SK-N-SH (cell line): ENCODE results near the gene OR56A5. TPM values are rescaled to one million over a fixed set of nuclear protein-coding genes. Genes with fewer than 3 reads are reported as not detected.

Experiments used
- CTCF ChIA-PET: fragments of 300-600, 350-600 bp; formaldehyde crosslinking; extraction: SDS; loops from one replicate; lab custom pipeline; 2021; lab: Yijun Ruan, JAX
- POLR2A ChIA-PET: fragments of 350-600 bp; sonication (Branson Sonifier 250); formaldehyde crosslinking; extraction: SDS; loops from one replicate; lab custom pipeline; 2020; ENCODE audit warnings: antibody characterized with exemption, inconsistent platforms; lab: Yijun Ruan, JAX
- DNase-seq: peaks from one replicate; pipeline ENCODE4 v3.0.0; 2012
- H2AFZ ChIP-seq: fragments of 200-600 bp; sonication (generic); 2 replicates; pipeline ENCODE4 v1.8.1; 2016; ENCODE audit warnings: antibody characterized with exemption, mild to moderate bottlenecking, low read depth
- H3F3A ChIP-seq: fragments of 200-600 bp; sonication (generic); replicated peaks from 2 replicates; pipeline ENCODE3; 2016; ENCODE audit warnings: antibody characterized with exemption, mild to moderate bottlenecking; ENCODE audit not compliant: insufficient read depth
- H3K27ac ChIP-seq, 2 experiments: fragments of 200-500 bp in 1 of 2; fragments of 200-600 bp in 1 of 2; sonication (Bioruptor generic) in 1 of 2; sonication (generic), shearing (Covaris generic) in 1 of 2; 2 replicates each; pipeline versions ENCODE4 v1.5.1 to v1.6.1; 2014 to 2016; ENCODE audit warnings: low read depth in 2 of 2, inconsistent platforms in 1 of 2, low read length in 1 of 2, mild to moderate bottlenecking in 1 of 2, mixed read lengths in 1 of 2
- H3K27me3 ChIP-seq: fragments of 200-600 bp; sonication (generic), shearing (Covaris generic); 2 replicates; pipeline ENCODE4 v1.6.1; 2016; ENCODE audit warnings: mixed run types; ENCODE audit not compliant: insufficient read depth
- H3K36me3 ChIP-seq, 2 experiments: fragments of 200-500 bp in 1 of 2; fragments of 200-600 bp in 1 of 2; sonication (Bioruptor generic) in 1 of 2; sonication (generic) in 1 of 2; replicated peaks in 1 of 2; 2 replicates each; pipeline versions ENCODE3 to v1.5.1; 2014 to 2016; ENCODE audit warnings: low read length in 1 of 2, mild to moderate bottlenecking in 1 of 2; ENCODE audit not compliant: insufficient read depth in 2 of 2, control insufficient read depth in 1 of 2
- H3K4me1 ChIP-seq, 2 experiments: fragments of 200-500 bp in 1 of 2; fragments of 200-600 bp in 1 of 2; sonication (Bioruptor generic) in 1 of 2; sonication (generic), shearing (Covaris generic) in 1 of 2; 2 replicates each; pipeline versions ENCODE4 v1.5.1 to v1.6.1; 2014 to 2016; ENCODE audit warnings: low read depth in 1 of 2, low read length in 1 of 2, mixed run types in 1 of 2; ENCODE audit not compliant: insufficient read depth in 2 of 2, control insufficient read depth in 1 of 2
- H3K4me2 ChIP-seq: fragments of 200-600 bp; sonication (generic), shearing (Covaris generic); 2 replicates; pipeline ENCODE4 v1.6.1; 2017; ENCODE audit warnings: mixed run types
- H3K4me3 ChIP-seq, 2 experiments: fragments of 200-500 bp in 1 of 2; fragments of 200-600 bp in 1 of 2; sonication (Bioruptor generic) in 1 of 2; sonication (generic), shearing (Covaris generic) in 1 of 2; 2 replicates each; pipeline versions ENCODE4 v1.5.1 to v1.8.1; 2014 to 2016; ENCODE audit warnings: low read depth in 2 of 2, inconsistent platforms in 1 of 2, low read length in 1 of 2, mild to moderate bottlenecking in 1 of 2, mixed read lengths in 1 of 2, moderate library complexity in 1 of 2
- H3K79me2 ChIP-seq: fragments of 200-600 bp; sonication (generic); 2 replicates; pipeline ENCODE4 v1.8.1; 2017; ENCODE audit warnings: mild to moderate bottlenecking; ENCODE audit not compliant: insufficient read depth
- H3K9ac ChIP-seq: fragments of 200-600 bp; sonication (generic); 2 replicates; pipeline ENCODE4 v1.6.1; 2017; ENCODE audit warnings: mixed run types
- H3K9me2 ChIP-seq: fragments of 200-600 bp; sonication (generic); 2 replicates; pipeline ENCODE4 v1.6.1; 2017; ENCODE audit warnings: mixed run types
- H3K9me3 ChIP-seq: fragments of 200-600 bp; sonication (generic); 2 replicates; pipeline ENCODE4 v1.6.1; 2017; ENCODE audit warnings: mixed run types, mild to moderate bottlenecking, moderate library complexity
- H4K20me1 ChIP-seq: fragments of 200-600 bp; sonication (generic); 2 replicates; pipeline ENCODE4 v1.6.1; 2017; ENCODE audit warnings: mild to moderate bottlenecking, mixed run types; ENCODE audit not compliant: insufficient read depth
- CHD2 ChIP-seq: fragments of 150-350 bp; IDR thresholded peaks from 2 replicates; pipeline ENCODE4 v1.6.1; 2018; ENCODE audit warnings: low read length; ENCODE audit not compliant: partially characterized antibody
- EZH2phosphoT487 ChIP-seq: fragments of 200-600 bp; sonication (generic); IDR thresholded peaks from 2 replicates; pipeline ENCODE4 v1.6.1; 2017; ENCODE audit warnings: low read depth, mixed run types, mild to moderate bottlenecking, antibody characterized with exemption, moderate library complexity, borderline replicate concordance
- FOXM1 ChIP-seq: IDR thresholded peaks from 2 replicates; pipeline ENCODE4 v1.4.0; 2012; ENCODE audit warnings: low read depth, mild to moderate bottlenecking
- GABPA ChIP-seq: IDR thresholded peaks from 2 replicates; pipeline ENCODE4 v1.4.0; 2012; ENCODE audit warnings: low read depth, mild to moderate bottlenecking
- NFIC ChIP-seq: IDR thresholded peaks from 2 replicates; pipeline ENCODE4 v1.4.0; 2012; ENCODE audit warnings: borderline replicate concordance
- NRF1 ChIP-seq: IDR thresholded peaks from 2 replicates; pipeline ENCODE4 v1.6.1; 2012; ENCODE audit warnings: low read depth, mild to moderate bottlenecking, low read length
- POLR2AphosphoS5 ChIP-seq: IDR thresholded peaks from 2 replicates; pipeline ENCODE4 v1.6.1; 2012; ENCODE audit warnings: low read depth, low read length
- RCOR1 ChIP-seq: fragments of 150-350 bp; IDR thresholded peaks from 2 replicates; pipeline ENCODE4 v1.6.1; 2017; ENCODE audit warnings: antibody characterized with exemption, low read length
- RFX5 ChIP-seq: IDR thresholded peaks from 2 replicates; pipeline ENCODE4 v1.6.1; 2012; ENCODE audit warnings: mild to moderate bottlenecking, improper control_type of control experiment, low read length
- SIN3A ChIP-seq: IDR thresholded peaks from 2 replicates; pipeline ENCODE4 v1.6.1; 2012; ENCODE audit warnings: low read depth, mild to moderate bottlenecking, low read length, moderate library complexity, borderline replicate concordance
- TAF1 ChIP-seq: IDR thresholded peaks from 2 replicates; pipeline ENCODE4 v1.6.1; 2012; ENCODE audit warnings: low read depth, mild to moderate bottlenecking, low read length, moderate library complexity, borderline replicate concordance
- TCF12 ChIP-seq: IDR thresholded peaks from 2 replicates; pipeline ENCODE4 v1.4.0; 2012
- TEAD4 ChIP-seq: IDR thresholded peaks from 2 replicates; pipeline ENCODE4 v1.4.0; 2012; ENCODE audit warnings: mild to moderate bottlenecking, borderline replicate concordance; ENCODE audit not compliant: insufficient read depth
- WGBS: methylation state at CpG from one replicate; pipeline ENCODE4 v1.1.6; 2017; ENCODE audit warnings: low lambda C conversion rate; 5-methylcytosine and 5-hydroxymethylcytosine counted together
- polyA plus RNA-seq, 3 experiments: library from polyadenylated mRNA; depleted of rRNA; stranded (reverse); fragments of >200 nt; gene quantifications; 2 replicates each; pipeline ENCODE4 v1.2.3, GENCODE V29; 2012
- TF ChIP-seq, protein P1 (sequence below): fragments of 150-350 bp; IDR thresholded peaks from 2 replicates; pipeline ENCODE4 v1.6.1; 2016; ENCODE audit warnings: mild to moderate bottlenecking, low read depth, low read length
- TF ChIP-seq, protein P2 (sequence below): fragments of 200-600 bp; sonication (generic); IDR thresholded peaks from 2 replicates; pipeline ENCODE4 v1.6.1; 2017; ENCODE audit warnings: antibody characterized with exemption, mild to moderate bottlenecking, moderate library complexity
- TF ChIP-seq, protein P3 (sequence below): IDR thresholded peaks from 2 replicates; pipeline ENCODE4 v1.4.0; 2012; ENCODE audit warnings: low read depth, borderline replicate concordance
- TF ChIP-seq, protein P4 (sequence below): IDR thresholded peaks from 2 replicates; pipeline ENCODE4; 2012
- TF ChIP-seq, protein P5 (sequence below): IDR thresholded peaks from 2 replicates; pipeline ENCODE4 v1.6.1; 2012; ENCODE audit warnings: mild to moderate bottlenecking, low read depth, low read length, moderate library complexity
- TF ChIP-seq, protein P6 (sequence below): IDR thresholded peaks from 2 replicates; pipeline ENCODE4 v1.4.0; 2012; ENCODE audit warnings: low read depth, borderline replicate concordance

The OR56A5 gene
- polyA plus RNA-seq, 1 of the 3 experiments (the other 2 are of a cell fraction), result not detected

DNA sequence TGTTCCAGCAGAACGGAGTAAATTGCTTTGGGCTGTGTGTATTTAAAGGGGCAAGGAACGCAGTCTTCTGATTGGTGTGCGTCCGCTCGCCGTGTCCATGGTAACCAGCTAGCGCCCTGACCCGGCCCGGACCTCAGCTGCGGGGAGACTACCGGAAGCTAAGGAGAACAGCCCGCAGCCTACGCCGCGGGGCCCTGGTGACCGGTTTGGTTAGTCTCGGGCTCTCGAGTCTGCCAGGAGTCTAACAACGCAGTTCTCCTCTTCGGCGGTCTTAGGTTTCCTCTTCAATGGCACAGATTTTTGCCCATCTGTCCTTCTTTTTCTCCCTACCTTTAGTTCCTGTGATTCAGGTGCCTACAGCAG lies 29.7 kb downstream of the OR56A5 start:
- H3K9ac ChIP-seq, result no peak overlapping the region
- H3K27me3 ChIP-seq, result peaks cover 7% of the 10 kb centered on the region; the same call in 1 of the 2 replicates
- WGBS, result 18% methylated on average over 10 of the region's 21 CpGs
- no peaks in the 10 kb centered on the region for H3K36me3 ChIP-seq
- H3K9me2 ChIP-seq, result no peaks in the 10 kb centered on the region
- H3K79me2 ChIP-seq, result no peaks in the 10 kb centered on the region
- no peaks in the 10 kb centered on the region for H4K20me1 ChIP-seq
- no peak for DNase-seq
- CTCF ChIA-PET, result interaction anchor here (1.2 kb wide), 1 partner anchor 48 kb away, joined by 3 read pairs; no protein-coding TSS in a partner anchor
- H2AFZ ChIP-seq, result no peak overlapping the region
- H3K27ac ChIP-seq, result no peak overlapping the region
- H3F3A ChIP-seq, result no peaks in the 10 kb centered on the region
- H3K4me3 ChIP-seq, result no peak overlapping the region
- TF ChIP-seq GABPA (no peak), NFIC (no peak), TCF12 (no peak), SIN3A (no peak), CHD2 (no peak), RFX5 (no peak), NRF1 (no peak), TEAD4 (no peak), TAF1 (no peak), FOXM1 (no peak), EZH2phosphoT487 (no peak), POLR2AphosphoS5 (no peak), RCOR1 (no peak)
- TF ChIP-seq, protein P1, sequence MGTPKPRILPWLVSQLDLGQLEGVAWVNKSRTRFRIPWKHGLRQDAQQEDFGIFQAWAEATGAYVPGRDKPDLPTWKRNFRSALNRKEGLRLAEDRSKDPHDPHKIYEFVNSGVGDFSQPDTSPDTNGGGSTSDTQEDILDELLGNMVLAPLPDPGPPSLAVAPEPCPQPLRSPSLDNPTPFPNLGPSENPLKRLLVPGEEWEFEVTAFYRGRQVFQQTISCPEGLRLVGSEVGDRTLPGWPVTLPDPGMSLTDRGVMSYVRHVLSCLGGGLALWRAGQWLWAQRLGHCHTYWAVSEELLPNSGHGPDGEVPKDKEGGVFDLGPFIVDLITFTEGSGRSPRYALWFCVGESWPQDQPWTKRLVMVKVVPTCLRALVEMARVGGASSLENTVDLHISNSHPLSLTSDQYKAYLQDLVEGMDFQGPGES, result no peak
- TF ChIP-seq, protein P2, sequence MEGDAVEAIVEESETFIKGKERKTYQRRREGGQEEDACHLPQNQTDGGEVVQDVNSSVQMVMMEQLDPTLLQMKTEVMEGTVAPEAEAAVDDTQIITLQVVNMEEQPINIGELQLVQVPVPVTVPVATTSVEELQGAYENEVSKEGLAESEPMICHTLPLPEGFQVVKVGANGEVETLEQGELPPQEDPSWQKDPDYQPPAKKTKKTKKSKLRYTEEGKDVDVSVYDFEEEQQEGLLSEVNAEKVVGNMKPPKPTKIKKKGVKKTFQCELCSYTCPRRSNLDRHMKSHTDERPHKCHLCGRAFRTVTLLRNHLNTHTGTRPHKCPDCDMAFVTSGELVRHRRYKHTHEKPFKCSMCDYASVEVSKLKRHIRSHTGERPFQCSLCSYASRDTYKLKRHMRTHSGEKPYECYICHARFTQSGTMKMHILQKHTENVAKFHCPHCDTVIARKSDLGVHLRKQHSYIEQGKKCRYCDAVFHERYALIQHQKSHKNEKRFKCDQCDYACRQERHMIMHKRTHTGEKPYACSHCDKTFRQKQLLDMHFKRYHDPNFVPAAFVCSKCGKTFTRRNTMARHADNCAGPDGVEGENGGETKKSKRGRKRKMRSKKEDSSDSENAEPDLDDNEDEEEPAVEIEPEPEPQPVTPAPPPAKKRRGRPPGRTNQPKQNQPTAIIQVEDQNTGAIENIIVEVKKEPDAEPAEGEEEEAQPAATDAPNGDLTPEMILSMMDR, result no peak
- TF ChIP-seq, protein P3, sequence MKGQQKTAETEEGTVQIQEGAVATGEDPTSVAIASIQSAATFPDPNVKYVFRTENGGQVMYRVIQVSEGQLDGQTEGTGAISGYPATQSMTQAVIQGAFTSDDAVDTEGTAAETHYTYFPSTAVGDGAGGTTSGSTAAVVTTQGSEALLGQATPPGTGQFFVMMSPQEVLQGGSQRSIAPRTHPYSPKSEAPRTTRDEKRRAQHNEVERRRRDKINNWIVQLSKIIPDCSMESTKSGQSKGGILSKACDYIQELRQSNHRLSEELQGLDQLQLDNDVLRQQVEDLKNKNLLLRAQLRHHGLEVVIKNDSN, result no peak
- TF ChIP-seq, protein P4, sequence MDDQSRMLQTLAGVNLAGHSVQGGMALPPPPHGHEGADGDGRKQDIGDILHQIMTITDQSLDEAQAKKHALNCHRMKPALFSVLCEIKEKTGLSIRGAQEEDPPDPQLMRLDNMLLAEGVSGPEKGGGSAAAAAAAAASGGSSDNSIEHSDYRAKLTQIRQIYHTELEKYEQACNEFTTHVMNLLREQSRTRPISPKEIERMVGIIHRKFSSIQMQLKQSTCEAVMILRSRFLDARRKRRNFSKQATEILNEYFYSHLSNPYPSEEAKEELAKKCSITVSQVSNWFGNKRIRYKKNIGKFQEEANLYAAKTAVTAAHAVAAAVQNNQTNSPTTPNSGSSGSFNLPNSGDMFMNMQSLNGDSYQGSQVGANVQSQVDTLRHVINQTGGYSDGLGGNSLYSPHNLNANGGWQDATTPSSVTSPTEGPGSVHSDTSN, result no peak
- TF ChIP-seq, protein P5, sequence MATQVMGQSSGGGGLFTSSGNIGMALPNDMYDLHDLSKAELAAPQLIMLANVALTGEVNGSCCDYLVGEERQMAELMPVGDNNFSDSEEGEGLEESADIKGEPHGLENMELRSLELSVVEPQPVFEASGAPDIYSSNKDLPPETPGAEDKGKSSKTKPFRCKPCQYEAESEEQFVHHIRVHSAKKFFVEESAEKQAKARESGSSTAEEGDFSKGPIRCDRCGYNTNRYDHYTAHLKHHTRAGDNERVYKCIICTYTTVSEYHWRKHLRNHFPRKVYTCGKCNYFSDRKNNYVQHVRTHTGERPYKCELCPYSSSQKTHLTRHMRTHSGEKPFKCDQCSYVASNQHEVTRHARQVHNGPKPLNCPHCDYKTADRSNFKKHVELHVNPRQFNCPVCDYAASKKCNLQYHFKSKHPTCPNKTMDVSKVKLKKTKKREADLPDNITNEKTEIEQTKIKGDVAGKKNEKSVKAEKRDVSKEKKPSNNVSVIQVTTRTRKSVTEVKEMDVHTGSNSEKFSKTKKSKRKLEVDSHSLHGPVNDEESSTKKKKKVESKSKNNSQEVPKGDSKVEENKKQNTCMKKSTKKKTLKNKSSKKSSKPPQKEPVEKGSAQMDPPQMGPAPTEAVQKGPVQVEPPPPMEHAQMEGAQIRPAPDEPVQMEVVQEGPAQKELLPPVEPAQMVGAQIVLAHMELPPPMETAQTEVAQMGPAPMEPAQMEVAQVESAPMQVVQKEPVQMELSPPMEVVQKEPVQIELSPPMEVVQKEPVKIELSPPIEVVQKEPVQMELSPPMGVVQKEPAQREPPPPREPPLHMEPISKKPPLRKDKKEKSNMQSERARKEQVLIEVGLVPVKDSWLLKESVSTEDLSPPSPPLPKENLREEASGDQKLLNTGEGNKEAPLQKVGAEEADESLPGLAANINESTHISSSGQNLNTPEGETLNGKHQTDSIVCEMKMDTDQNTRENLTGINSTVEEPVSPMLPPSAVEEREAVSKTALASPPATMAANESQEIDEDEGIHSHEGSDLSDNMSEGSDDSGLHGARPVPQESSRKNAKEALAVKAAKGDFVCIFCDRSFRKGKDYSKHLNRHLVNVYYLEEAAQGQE, result no peak
- TF ChIP-seq, protein P6, sequence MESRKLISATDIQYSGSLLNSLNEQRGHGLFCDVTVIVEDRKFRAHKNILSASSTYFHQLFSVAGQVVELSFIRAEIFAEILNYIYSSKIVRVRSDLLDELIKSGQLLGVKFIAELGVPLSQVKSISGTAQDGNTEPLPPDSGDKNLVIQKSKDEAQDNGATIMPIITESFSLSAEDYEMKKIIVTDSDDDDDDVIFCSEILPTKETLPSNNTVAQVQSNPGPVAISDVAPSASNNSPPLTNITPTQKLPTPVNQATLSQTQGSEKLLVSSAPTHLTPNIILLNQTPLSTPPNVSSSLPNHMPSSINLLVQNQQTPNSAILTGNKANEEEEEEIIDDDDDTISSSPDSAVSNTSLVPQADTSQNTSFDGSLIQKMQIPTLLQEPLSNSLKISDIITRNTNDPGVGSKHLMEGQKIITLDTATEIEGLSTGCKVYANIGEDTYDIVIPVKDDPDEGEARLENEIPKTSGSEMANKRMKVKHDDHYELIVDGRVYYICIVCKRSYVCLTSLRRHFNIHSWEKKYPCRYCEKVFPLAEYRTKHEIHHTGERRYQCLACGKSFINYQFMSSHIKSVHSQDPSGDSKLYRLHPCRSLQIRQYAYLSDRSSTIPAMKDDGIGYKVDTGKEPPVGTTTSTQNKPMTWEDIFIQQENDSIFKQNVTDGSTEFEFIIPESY, result no peak
- POLR2A ChIA-PET, result no interaction called here
- H3K4me2 ChIP-seq, result no peak overlapping the region
- no peaks in the 10 kb centered on the region for H3K4me1 ChIP-seq
- H3K9me3 ChIP-seq, result no peaks in the 10 kb centered on the region
